Transverse colon (tissue), 4 donors: ENCODE results near the gene HOXD1. TPM values are rescaled to one million over a fixed set of nuclear protein-coding genes. Genes with fewer than 3 reads are reported as not detected.

Experiments
- DNase-seq: peaks from one replicate; pipeline ENCODE4 v3.0.0-alpha.2; 2019
- H3K27ac ChIP-seq, 4 donors: fragments of 200-600 bp; sonication (generic); 2 replicates each; pipeline ENCODE4 v1.5.1; 2016 to 2018; ENCODE audit warnings: inconsistent platforms in 4 of 4
- H3K27me3 ChIP-seq: fragments of 200-600 bp; sonication (generic); 2 replicates; pipeline ENCODE4 v1.5.1; 2017; ENCODE audit warnings: inconsistent platforms
- H3K36me3 ChIP-seq, 4 donors: fragments of 200-600 bp; sonication (generic); 2 replicates each; pipeline ENCODE4 v1.5.1; 2017 to 2019; ENCODE audit warnings: inconsistent platforms in 4 of 4
- H3K4me1 ChIP-seq, 4 donors: fragments of 200-600 bp; sonication (generic); 2 replicates each; pipeline ENCODE4 v1.5.1; 2017 to 2020; ENCODE audit warnings: inconsistent platforms in 4 of 4
- H3K4me3 ChIP-seq, 4 donors: fragments of 200-600 bp; sonication (generic); 1 replicate in 1 of 4; 2 replicates in 3 of 4; pipeline versions ENCODE4 v1.5.1 to v1.6.1; 2017 to 2019; ENCODE audit warnings: inconsistent platforms in 4 of 4
- H3K9me3 ChIP-seq, 2 donors: fragments of 200-600 bp; sonication (generic); 2 replicates each; pipeline ENCODE4 v1.5.1; 2017 to 2019; ENCODE audit warnings: inconsistent platforms in 2 of 2
- EP300 ChIP-seq: sonication (generic); formaldehyde crosslinking; IDR thresholded peaks from one replicate; pipeline ENCODE4 v1.6.1; 2017; ENCODE audit warnings: antibody characterized with exemption, low read depth
- POLR2A ChIP-seq: fragments of 450-650 bp; IDR thresholded peaks from one replicate; pipeline ENCODE4 v1.6.1; 2016; ENCODE audit warnings: antibody characterized with exemption, mild to moderate bottlenecking, moderate library complexity
- POLR2AphosphoS5 ChIP-seq, 3 donors: sonication (generic); formaldehyde crosslinking; IDR thresholded peaks; one replicate each; pipeline ENCODE4 v1.6.1; 2016; ENCODE audit warnings: antibody characterized with exemption in 3 of 3
- WGBS, 2 donors: methylation state at CpG; one replicate each; pipeline ENCODE4 v1.1.5; 2018; ENCODE audit warnings: low coverage in 1 of 2; 5-methylcytosine and 5-hydroxymethylcytosine counted together
- in situ Hi-C, 4 donors: fragments of 200-750 bp; cut with MboI; loops; one replicate each; pipeline versions ENCODE4 v1.15.0 to v1.15.1; 2017; ENCODE audit warnings: low sequenced_read_pairs in 3 of 4, low pct_ligation_motif_present in 1 of 4, low pct_unique_long_range_greater_than_20kb in 1 of 4
- intact Hi-C: fragments of 100-400 bp; cut with DNase I; formaldehyde crosslinking; loops from one replicate; pipeline ENCODE4 v1.15.1; 2023; ENCODE audit warnings: low total_unique reads
- total RNA-seq, 4 donors: library from RNA; depleted of rRNA; stranded (reverse); fragments of >200 nt; gene quantifications; one replicate each; pipeline ENCODE4 v1.1.0, GENCODE V29; 2016
- TF ChIP-seq, protein P1 (sequence below), 5 experiments: fragments of 200-600 bp in 3 of 5; fragments of 450-650 bp in 2 of 5; sonication (generic) in 3 of 5; IDR thresholded peaks; 1 replicate in 2 of 5; 2 replicates in 3 of 5; pipeline ENCODE4 v1.5.1; 2016 to 2017; ENCODE audit warnings: antibody characterized with exemption in 5 of 5, inconsistent platforms in 3 of 5, mild to moderate bottlenecking in 2 of 5, moderate library complexity in 1 of 5

HOXD1 gene
- total RNA-seq, 4 donors from 2014 or later, result 4.1 to 12.9 (median 4.5) TPM

GRCh38 chr2:176148751-176149421 is 39.6 kb upstream of the HOXD1 start:
- WGBS, 2 donors, result 69 to 87% methylated on average over 3 to 11 of the region's 11 CpGs
- Histone ChIP-seq H3K4me1 (peaks cover 8 to 20% (median 14%) of the 10 kb centered on the region in 4 donors), H3K27me3 (peaks cover 15% of the 10 kb centered on the region), H3K27ac (no peak overlapping the region), H3K4me3 (no peak overlapping the region), H3K36me3 (peaks cover 0 to 8% (median 0%) of the 10 kb centered on the region in 4 donors), H3K9me3 (no peaks in the 10 kb centered on the region)
- DNase-seq, result no peak
- in situ Hi-C loops (loop anchor here in 3 of 4 donors (10.0 to 25.0 kb wide), 3 partner anchors 406 to 663 kb away; no protein-coding TSS in a partner anchor), intact Hi-C loops (no loop called here)
- TF ChIP-seq, protein P1, sequence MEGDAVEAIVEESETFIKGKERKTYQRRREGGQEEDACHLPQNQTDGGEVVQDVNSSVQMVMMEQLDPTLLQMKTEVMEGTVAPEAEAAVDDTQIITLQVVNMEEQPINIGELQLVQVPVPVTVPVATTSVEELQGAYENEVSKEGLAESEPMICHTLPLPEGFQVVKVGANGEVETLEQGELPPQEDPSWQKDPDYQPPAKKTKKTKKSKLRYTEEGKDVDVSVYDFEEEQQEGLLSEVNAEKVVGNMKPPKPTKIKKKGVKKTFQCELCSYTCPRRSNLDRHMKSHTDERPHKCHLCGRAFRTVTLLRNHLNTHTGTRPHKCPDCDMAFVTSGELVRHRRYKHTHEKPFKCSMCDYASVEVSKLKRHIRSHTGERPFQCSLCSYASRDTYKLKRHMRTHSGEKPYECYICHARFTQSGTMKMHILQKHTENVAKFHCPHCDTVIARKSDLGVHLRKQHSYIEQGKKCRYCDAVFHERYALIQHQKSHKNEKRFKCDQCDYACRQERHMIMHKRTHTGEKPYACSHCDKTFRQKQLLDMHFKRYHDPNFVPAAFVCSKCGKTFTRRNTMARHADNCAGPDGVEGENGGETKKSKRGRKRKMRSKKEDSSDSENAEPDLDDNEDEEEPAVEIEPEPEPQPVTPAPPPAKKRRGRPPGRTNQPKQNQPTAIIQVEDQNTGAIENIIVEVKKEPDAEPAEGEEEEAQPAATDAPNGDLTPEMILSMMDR (IDR thresholded peaks at IDR 0.05), result no peak
- no peak for TF ChIP-seq POLR2A
- no peak for TF ChIP-seq EP300
- TF ChIP-seq POLR2AphosphoS5 (IDR thresholded peaks at IDR 0.05), result no peak

GRCh38 chr2:176149481-176149938 is 39.0 kb upstream of the HOXD1 start:
- H3K27me3 ChIP-seq, result peaks cover 19% of the 10 kb centered on the region
- 67% methylated on average over 22 of the region's 22 CpGs; no CpG with 5 or more reads in 1 of the 2 donors for WGBS, 2 donors
- intact Hi-C loops (no loop called here), in situ Hi-C loops (loop anchor here in 3 of 4 donors (10.0 to 25.0 kb wide), 3 partner anchors 405 to 663 kb away; no protein-coding TSS in a partner anchor)
- no peak for DNase-seq
- peaks cover 8 to 20% (median 14%) of the 10 kb centered on the region in 4 donors for H3K4me1 ChIP-seq
- no peak overlapping the region for H3K4me3 ChIP-seq
- TF ChIP-seq POLR2A, result no peak
- TF ChIP-seq EP300, result no peak
- TF ChIP-seq POLR2AphosphoS5 (IDR thresholded peaks at IDR 0.05), result no peak
- TF ChIP-seq, protein P1 (IDR thresholded peaks at IDR 0.05), result no peak
- H3K27ac ChIP-seq, result no peak overlapping the region
- H3K9me3 ChIP-seq, result no peaks in the 10 kb centered on the region
- peaks cover 0 to 8% (median 0%) of the 10 kb centered on the region in 4 donors for H3K36me3 ChIP-seq

DNA sequence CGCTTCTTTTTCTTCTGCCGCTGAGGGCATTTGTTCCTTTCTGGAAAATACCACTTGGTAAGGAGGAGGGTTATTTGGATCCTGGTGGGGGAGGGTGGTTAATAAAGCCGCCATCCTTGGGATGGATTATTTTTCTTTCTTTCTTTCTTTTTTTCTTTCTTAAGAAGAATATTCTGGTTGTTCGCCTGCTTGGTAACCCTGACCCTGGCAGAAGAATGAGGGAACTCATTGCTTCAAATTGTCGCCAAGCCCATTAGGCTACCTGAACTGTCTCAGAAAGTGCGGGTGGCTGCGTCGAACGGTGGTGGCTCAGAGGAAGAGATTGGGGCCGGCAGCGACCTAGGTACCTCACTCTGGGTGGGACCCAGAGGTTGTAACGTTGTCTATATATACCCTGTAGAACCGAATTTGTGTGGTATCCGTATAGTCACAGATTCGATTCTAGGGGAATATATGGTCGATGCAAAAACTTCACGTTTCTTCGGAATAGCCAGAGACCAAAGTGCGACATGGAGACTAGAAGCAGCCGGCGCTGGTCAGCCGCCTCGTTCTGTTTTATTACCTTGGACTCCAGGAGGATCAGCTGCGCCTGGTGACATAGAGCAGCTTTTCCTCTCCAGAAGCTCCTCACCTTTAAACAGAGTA is 38.4 kb upstream of the HOXD1 start:
- no peak overlapping the region for H3K4me3 ChIP-seq
- H3K27ac ChIP-seq, result no peak overlapping the region
- intact Hi-C loops (no loop called here), in situ Hi-C loops (loop anchor here in 3 of 4 donors (10.0 to 25.0 kb wide), 3 partner anchors 405 to 662 kb away; no protein-coding TSS in a partner anchor)
- H3K4me1 ChIP-seq, result peaks cover 8 to 17% (median 13%) of the 10 kb centered on the region in 4 donors
- peaks cover 25% of the 10 kb centered on the region for H3K27me3 ChIP-seq
- peaks cover 0 to 8% (median 0%) of the 10 kb centered on the region in 4 donors for H3K36me3 ChIP-seq
- 67 to 72% methylated on average over 14 to 24 of the region's 24 CpGs for WGBS, 2 donors
- H3K9me3 ChIP-seq, result no peaks in the 10 kb centered on the region
- DNase-seq, result no peak
- TF ChIP-seq POLR2AphosphoS5 (IDR thresholded peaks at IDR 0.05) (no peak), POLR2A (no peak)

- peaks cover 31% of the 10 kb centered on the region for H3K27me3 ChIP-seq
- no peak for DNase-seq
- no peak overlapping the region for H3K27ac ChIP-seq
- H3K4me3 ChIP-seq, result no peak overlapping the region
- TF ChIP-seq EP300 (no peak), POLR2AphosphoS5 (IDR thresholded peaks at IDR 0.05) (no peak), POLR2A (no peak)
- TF ChIP-seq, protein P1 (IDR thresholded peaks at IDR 0.05), result no peak
- intact Hi-C loops (no loop called here), in situ Hi-C loops (no loop called here)
- peaks cover 0 to 8% (median 0%) of the 10 kb centered on the region in 4 donors for H3K36me3 ChIP-seq
- WGBS, 2 donors, result 80 to 82% methylated on average over 1 to 14 of the region's 14 CpGs
- peaks cover 5 to 10% (median 8%) of the 10 kb centered on the region in 4 donors for H3K4me1 ChIP-seq
- H3K9me3 ChIP-seq, result no peaks in the 10 kb centered on the region
Measured at GRCh38 chr2:176150584-176151441, 37.7 kb upstream of the HOXD1 start.
